Aorta (tissue), 5 donors: ENCODE results near the gene USF3. TPM values are rescaled to one million over a fixed set of nuclear protein-coding genes. Genes with fewer than 3 reads are reported as not detected.
A peak's percentile ranks its signal among the peaks of the same experiment; 100 is the strongest.

ENCODE experiments used
- ATAC-seq: fragments of 200-7000 bp; cut with Tn5 transposase; one replicate; pipeline ENCODE4 v1.9.1; 2022; ENCODE audit warnings: moderate library complexity; ENCODE audit not compliant: low FRiP score
- DNase-seq, 2 donors: peaks; one replicate each; pipeline ENCODE4 v3.0.0-alpha.2; 2020
- H3K27ac ChIP-seq, 2 donors: one replicate each; pipeline ENCODE4 v1.5.1; 2013; ENCODE audit warnings: low read length in 2 of 2, mild to moderate bottlenecking in 2 of 2, moderate library complexity in 2 of 2, control low read depth in 1 of 2, inconsistent platforms in 1 of 2, low read depth in 1 of 2
- H3K27me3 ChIP-seq, 2 donors: one replicate each; pipeline ENCODE4 v1.6.1; 2013; ENCODE audit warnings: control low read depth in 1 of 2, low read length in 1 of 2, mild to moderate bottlenecking in 1 of 2, moderate library complexity in 1 of 2; ENCODE audit not compliant: insufficient read depth in 2 of 2, control insufficient read depth in 1 of 2
- H3K36me3 ChIP-seq, 2 donors: one replicate each; pipeline ENCODE4 v1.6.1; 2013; ENCODE audit warnings: control low read depth in 1 of 2, low read length in 1 of 2, mild to moderate bottlenecking in 1 of 2; ENCODE audit not compliant: insufficient read depth in 2 of 2, control insufficient read depth in 1 of 2
- H3K4me1 ChIP-seq, 2 donors: one replicate each; pipeline ENCODE4 v1.6.1; 2013; ENCODE audit warnings: low read length in 2 of 2, control low read depth in 1 of 2, mild to moderate bottlenecking in 1 of 2, moderate library complexity in 1 of 2; ENCODE audit not compliant: insufficient read depth in 2 of 2, control insufficient read depth in 1 of 2
- H3K4me3 ChIP-seq, 2 donors: one replicate each; pipeline ENCODE4 v1.5.1; 2013; ENCODE audit warnings: low read length in 2 of 2, control low read depth in 1 of 2, mild to moderate bottlenecking in 1 of 2
- H3K9me3 ChIP-seq: one replicate; pipeline ENCODE4 v1.6.1; 2013; ENCODE audit warnings: mild to moderate bottlenecking, low read length; ENCODE audit not compliant: control insufficient read depth
- WGBS, 2 donors: extraction: QIAGEN DNeasy Blood & Tissue Kit; methylation state at CpG; one replicate each; pipeline ENCODE4 v1.1.7; 2013; 5-methylcytosine and 5-hydroxymethylcytosine counted together
- intact Hi-C, 2 donors: fragments of 100-400 bp; cut with DNase I; formaldehyde crosslinking; loops; one replicate each; pipeline versions ENCODE4 v1.14.2 to v1.15.0; 2022
- polyA plus RNA-seq, 2 donors: library from polyadenylated mRNA; stranded (reverse); fragments of 200-250 nt; gene quantifications; one replicate each; pipeline ENCODE4 v1.2.3, GENCODE V29; 2013
- total RNA-seq, 2 donors: library from RNA; stranded (reverse); fragmentation: NEBNext Ultra II Directional; extraction: Animal tissue kit (Norgen Biotek cat#: 25700); gene quantifications; one replicate each; pipeline ENCODE4 v1.2.1, GENCODE V29; 2021
- donor health status: healthy with polysubstance abuse.
- donor health status: Bipolar disorder and iron deficiency.
- donor health status: DM: no; HTN: no; CAD: no.
- donor health status: DM: no; HTN: no; CAD: no.
- donor health status: DM: yes; HTN: yes; CAD: no.

USF3 gene
- total and polyA plus RNA-seq, 4 donors: 3.3 to 18.3 (median 12.1) TPM

- WGBS, 2 donors: 14 to 16% methylated on average over 1 of the region's 1 CpG
- ATAC-seq (no peak), DNase-seq (no peak)
- no peaks in the 10 kb centered on the region for H3K27me3 ChIP-seq
- no peaks in the 10 kb centered on the region for H3K9me3 ChIP-seq
- intact Hi-C loops: no loop called here
- H3K4me1 ChIP-seq: no peaks in the 10 kb centered on the region
- H3K36me3 ChIP-seq: no peaks in the 10 kb centered on the region
- H3K4me3 ChIP-seq: no peak overlapping the region
- H3K27ac ChIP-seq: no peak overlapping the region
These were observed 18.3 kb upstream of the USF3 start for GRCh38 chr3:113714702-113715101.

DNA sequence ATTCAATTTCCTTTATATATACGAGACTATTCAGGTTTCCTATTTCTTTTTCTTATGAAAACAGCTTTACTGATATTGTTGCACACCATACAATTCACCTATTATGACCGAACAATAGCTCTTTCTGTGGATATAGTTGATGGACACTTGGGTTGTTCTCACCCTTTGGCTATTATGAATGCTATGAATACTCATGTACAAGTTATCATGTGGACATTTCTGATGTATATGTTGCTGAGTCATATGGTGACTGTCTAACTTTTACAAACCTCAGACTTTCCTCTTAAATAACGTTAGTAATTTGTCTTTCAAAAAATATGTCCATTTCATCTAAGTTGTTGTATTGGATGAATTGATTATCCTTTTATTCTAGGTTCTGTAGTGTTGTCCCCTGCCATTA is 15.7 kb upstream of the USF3 start:
- Histone ChIP-seq H3K4me3 (no peak overlapping the region), H3K9me3 (no peaks in the 10 kb centered on the region), H3K27ac (no peak overlapping the region), H3K4me1 (no peaks in the 10 kb centered on the region), H3K27me3 (no peaks in the 10 kb centered on the region), H3K36me3 (no peaks in the 10 kb centered on the region)
- DNase-seq (no peak), ATAC-seq (no peak)
- WGBS, 2 donors: 40 to 42% methylated on average over 3 of the region's 3 CpGs
- intact Hi-C loops: no loop called here

- WGBS, 2 donors: 95% methylated on average over 4 of the region's 4 CpGs
- H3K4me3 ChIP-seq: no peak overlapping the region
- H3K27me3 ChIP-seq: no peaks in the 10 kb centered on the region
- no peak for ATAC-seq
- H3K4me1 ChIP-seq: no peaks in the 10 kb centered on the region
- H3K27ac ChIP-seq: no peak overlapping the region
- DNase-seq: no peak
- no peaks in the 10 kb centered on the region for H3K9me3 ChIP-seq
- H3K36me3 ChIP-seq: no peaks in the 10 kb centered on the region
- intact Hi-C loops: no loop called here
These were observed 11.4 kb upstream of the USF3 start for GRCh38 chr3:113707835-113708234.

DNA sequence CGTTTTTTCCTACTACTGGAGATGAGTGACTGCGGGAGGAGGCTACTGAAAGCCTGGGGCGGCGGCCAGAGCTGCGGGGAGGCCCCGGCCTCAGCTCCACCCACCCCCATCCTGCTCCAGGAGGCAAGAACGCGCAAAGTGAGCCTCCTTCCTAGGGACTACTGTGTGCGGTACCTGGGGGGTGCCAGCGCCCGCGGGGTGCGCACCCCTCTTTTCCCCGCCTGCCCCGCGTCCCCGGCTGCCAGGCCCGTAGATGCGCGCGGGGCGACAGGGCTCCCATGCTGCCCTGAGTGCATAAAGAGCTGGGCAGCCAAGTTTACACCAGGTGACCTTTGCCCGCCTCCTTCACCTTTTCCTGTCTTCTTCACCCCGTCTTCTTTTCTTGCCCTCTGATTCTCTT is 2.5 kb upstream of the USF3 start:
- peak overlapping the region in 1 of 2 donors; percentile 30 for H3K27ac ChIP-seq
- intact Hi-C loops: loop anchor here in 1 of 2 donors (10.0 kb wide), 1 partner anchor 184 kb away; the partner anchor contains the start of gene SPICE1

GRCh38 chr3:113698213-113698742 is 1.8 kb upstream of the USF3 start:
- H3K27ac ChIP-seq: no peak overlapping the region

More for the DNA sequence above, 2.5 kb upstream of the USF3 start:
- no peak for ATAC-seq
- Histone ChIP-seq H3K4me3 (peak overlapping the region in 1 of 2 donors; percentile 43), H3K4me1 (peaks cover 0 to 8% of the 10 kb centered on the region in 2 donors), H3K36me3 (no peaks in the 10 kb centered on the region), H3K9me3 (no peaks in the 10 kb centered on the region), H3K27me3 (no peaks in the 10 kb centered on the region)
- 11 to 12% methylated on average over 24 of the region's 24 CpGs for WGBS, 2 donors
- no peak for DNase-seq

DNA sequence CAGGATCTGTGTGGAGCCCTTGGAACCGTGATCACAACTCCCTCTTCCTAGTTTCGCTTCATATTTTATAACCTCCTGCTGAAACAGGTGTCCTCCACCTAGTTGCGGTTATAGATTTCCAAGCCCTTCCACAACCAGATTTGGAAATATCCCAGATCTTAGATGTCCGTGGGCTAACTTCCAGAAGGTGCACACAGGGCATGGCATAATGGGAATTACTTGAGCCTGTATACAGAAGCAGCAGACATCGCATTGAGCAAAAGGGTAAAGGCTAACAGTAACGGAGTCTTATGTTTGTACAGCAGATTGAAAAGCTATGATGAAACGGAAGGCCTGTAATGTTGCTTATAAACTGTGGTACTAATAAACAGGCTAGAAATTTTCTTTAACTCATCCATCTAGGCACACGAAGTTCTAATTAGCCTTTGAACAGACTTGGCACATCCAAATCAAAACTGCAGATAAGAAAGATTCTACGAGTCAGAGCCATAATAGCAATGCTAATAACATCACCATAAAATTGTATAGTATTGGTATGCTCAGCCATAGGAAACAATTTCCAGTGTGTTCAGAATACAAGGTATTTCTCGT is 1.2 kb upstream of the USF3 start:
- DNase-seq (no peak), ATAC-seq (no peak)
- no peaks in the 10 kb centered on the region for H3K36me3 ChIP-seq
- no peaks in the 10 kb centered on the region for H3K27me3 ChIP-seq
- H3K9me3 ChIP-seq: no peaks in the 10 kb centered on the region
- intact Hi-C loops: loop anchor here in 1 of 2 donors (10.0 kb wide), 1 partner anchor 183 kb away; the partner anchor contains the start of gene SPICE1
- 6% methylated on average over 10 of the region's 10 CpGs for WGBS, 2 donors
- H3K27ac ChIP-seq: peak overlapping the region; percentile 50 to 65
- peak overlapping the region; percentile 78 to 88 for H3K4me3 ChIP-seq
- H3K4me1 ChIP-seq: peaks cover 0 to 8% of the 10 kb centered on the region in 2 donors

More at GRCh38 chr3:113698213-113698742, 1.8 kb upstream of the USF3 start:
- Histone ChIP-seq H3K9me3 (no peaks in the 10 kb centered on the region), H3K27me3 (no peaks in the 10 kb centered on the region), H3K4me3 (no peak overlapping the region), H3K4me1 (peaks cover 0 to 8% of the 10 kb centered on the region in 2 donors), H3K36me3 (no peaks in the 10 kb centered on the region)
- DNase-seq: no peak
- WGBS, 2 donors: 56 to 60% methylated on average over 6 of the region's 6 CpGs
- intact Hi-C loops: loop anchor here in 1 of 2 donors (10.0 kb wide), 1 partner anchor 183 kb away; the partner anchor contains the start of gene SPICE1
- ATAC-seq: no peak

DNA sequence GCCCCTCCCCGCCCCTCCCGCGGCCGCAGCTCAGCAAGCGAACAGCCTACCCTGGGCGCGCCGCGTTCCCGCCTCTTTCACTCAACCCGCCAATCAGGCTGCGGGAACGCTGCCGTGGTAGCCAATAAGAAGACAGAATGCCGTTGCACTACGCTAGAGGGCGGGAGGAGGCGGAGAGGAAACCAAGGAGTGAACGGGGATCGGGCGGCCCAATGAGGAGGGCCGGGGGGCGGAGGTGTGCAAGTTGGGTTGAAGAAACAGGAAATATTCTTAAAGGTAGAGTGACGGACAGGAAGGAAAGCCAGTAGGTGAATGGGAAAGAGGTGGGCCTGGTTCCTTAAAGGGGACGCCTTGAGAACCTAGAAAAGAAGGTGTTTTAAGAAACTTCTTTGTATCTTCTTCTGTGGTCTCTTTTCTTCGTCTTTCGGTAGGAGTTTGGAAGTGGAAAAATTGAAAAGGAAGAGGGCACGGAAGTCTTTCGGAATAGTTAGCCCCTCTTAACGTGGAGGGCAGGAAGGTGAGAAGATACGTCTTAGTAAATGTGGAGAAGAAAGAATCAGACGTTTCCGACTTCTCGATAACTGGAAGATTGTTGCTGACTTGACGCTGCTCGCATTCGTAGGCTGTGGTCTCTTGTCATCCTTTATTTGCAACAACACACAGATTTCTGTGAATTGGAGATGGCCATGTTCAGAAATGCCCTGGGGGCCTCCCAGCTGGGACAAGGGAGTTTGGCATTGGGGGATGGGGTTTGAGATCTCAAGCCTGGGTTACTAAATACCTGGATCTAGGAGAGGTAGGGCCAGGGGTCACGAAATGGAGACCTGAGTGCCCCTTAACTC is 437 bp upstream of the USF3 start:
- 1% methylated on average over 34 to 38 of the region's 38 CpGs for WGBS, 2 donors

GRCh38 chr3:113695431-113695785 is 1.0 kb downstream of the USF3 start:
- 3 to 11% methylated on average over 8 of the region's 8 CpGs for WGBS, 2 donors
- H3K27ac ChIP-seq: no peak overlapping the region
- DNase-seq: no peak
- H3K4me3 ChIP-seq: peak overlapping the region; percentile 97 to 99
- no peaks in the 10 kb centered on the region for H3K9me3 ChIP-seq
- H3K4me1 ChIP-seq: peaks cover 0 to 8% of the 10 kb centered on the region in 2 donors
- no peak for ATAC-seq
- no peaks in the 10 kb centered on the region for H3K27me3 ChIP-seq
- H3K36me3 ChIP-seq: no peaks in the 10 kb centered on the region
- intact Hi-C loops: loop anchor here in 1 of 2 donors (10.0 kb wide), 1 partner anchor 181 kb away; the partner anchor contains the start of gene SPICE1

More for the DNA sequence above, 437 bp upstream of the USF3 start:
- no peaks in the 10 kb centered on the region for H3K9me3 ChIP-seq
- intact Hi-C loops: loop anchor here in 1 of 2 donors (1.0 to 10.0 kb wide), 2 partner anchors 49 to 182 kb away; partner anchors contain the start of genes NAA50 and SPICE1
- H3K36me3 ChIP-seq: no peaks in the 10 kb centered on the region
- H3K27me3 ChIP-seq: no peaks in the 10 kb centered on the region
- H3K27ac ChIP-seq: peak overlapping the region; percentile 50 to 65
- peak overlapping the region; percentile 78 to 88 for H3K4me3 ChIP-seq
- peak; percentile 98 for ATAC-seq
- DNase-seq: peak; percentile 99 to 100
- H3K4me1 ChIP-seq: peaks cover 0 to 8% of the 10 kb centered on the region in 2 donors
